NCI-H1417 (cell line): ENCODE measurements around the gene ALG6.
"Not testable (repeated sequence)": the region's sequence is repeated elsewhere in the genome, so short reads cannot be mapped to it uniquely, and the experiment has no call there.

Experiments
- DNase-seq, 3 experiments: peaks; one replicate each; lab custom pipeline; 2025; lab: John Stamatoyannopoulos, UW

The ALG6 gene

DNA sequence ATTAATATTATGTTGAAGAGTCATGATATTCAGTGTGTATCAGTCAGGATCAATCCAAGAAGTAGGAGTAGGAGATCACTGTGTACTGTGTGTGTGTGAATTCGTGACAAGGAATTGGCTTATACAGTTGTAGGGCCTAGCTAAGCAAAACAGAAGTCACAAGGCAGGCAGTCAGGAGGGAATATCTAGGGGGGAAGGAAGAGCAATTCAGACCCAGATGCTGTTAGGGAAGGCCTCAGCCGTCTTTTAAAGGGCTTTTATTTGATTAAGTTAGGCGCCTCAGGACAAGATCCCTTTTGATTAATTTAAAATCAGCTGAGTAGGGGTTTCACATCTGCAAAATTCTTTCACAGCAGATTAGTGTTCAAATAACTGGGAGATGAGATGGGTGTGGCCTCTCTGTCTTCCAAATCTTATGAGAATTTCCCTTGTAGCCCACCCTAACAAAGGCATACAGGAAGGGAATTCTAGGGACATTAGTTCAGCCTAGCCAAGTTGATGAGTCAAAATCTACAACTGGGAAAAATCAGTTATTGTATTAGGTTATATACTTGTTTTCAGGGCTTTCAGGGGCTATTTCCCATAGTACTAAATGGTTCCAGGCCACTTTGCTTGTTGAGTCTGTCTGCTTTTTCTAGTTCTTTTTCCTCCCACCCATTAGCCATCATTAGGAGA is 47.4 kb downstream of the ALG6 start:
- no peak for DNase-seq

DNA sequence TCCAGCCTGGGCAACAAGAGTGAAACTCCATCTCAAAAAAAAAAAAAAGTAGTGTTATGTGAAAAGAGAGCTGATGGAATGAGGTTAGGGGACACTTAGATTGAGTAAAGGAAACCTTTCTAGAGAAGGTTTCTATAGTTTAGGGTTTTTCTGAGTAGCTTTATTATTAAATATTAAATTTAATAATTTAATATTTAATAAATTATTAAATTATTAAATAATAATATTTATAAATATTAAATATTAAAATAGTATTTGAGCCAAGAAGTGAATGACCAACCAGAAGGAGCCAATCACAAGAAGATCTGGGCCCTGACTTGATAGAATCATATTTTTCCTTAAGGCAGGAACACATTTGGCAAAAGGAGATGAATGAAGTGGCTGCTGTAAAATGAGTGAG is 50.7 kb downstream of the ALG6 start:
- no peak for DNase-seq

DNA sequence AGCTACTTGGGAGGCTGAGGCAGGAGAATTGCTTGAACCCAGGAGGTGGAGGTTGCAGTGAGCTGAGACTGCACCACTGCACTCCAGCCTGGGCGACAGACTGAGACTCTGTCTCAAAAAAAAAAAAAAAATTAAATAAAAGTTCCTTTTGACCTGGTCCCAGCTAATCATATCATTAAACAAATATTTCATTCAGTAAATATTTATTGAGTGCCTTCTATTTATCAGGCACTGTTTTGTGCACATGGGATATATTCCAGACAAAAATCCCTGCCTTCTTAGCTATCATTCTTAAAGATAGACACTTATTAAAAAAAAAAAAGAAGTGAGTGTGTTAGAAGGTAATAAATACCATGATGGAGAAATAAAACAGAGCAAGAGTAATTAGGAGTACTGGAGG is 53.3 kb downstream of the ALG6 start:
- DNase-seq: not testable (repeated sequence)

DNA sequence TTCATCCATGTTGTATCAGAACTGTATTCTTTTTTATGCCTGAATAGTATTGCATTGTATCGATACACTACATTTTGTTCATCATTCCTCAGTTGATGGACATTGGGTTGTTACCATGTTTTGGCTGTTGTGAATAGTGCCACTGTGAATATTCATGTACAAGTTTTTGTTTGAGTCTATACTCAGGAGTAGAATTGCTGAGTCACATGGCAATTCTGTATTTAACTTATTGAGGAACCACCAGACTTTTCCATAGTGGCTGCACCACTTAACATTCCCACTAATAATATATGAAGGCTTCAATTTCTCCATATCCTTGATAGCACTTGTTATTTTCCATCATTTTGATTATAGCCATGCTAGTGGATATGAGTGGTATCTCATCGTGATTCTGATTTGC is 56.2 kb downstream of the ALG6 start:
- DNase-seq: no peak

DNA sequence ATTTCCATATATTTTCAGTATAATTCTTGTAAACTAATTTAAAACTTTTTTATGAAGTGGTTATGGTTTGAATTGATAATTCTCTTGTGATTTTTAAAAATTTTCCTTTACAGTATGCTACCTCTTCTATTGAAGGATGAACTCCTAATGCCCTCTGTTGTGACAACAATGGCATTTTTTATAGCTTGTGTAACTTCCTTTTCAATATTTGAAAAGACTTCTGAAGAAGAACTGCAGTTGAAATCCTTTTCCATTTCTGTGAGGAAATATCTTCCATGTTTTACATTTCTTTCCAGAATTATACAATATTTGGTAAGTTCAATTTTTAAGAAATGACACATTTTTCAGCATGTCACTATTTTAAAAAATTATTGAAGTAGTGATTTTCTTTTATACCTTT is 61.4 kb downstream of the ALG6 start:
- no peak for DNase-seq

DNA sequence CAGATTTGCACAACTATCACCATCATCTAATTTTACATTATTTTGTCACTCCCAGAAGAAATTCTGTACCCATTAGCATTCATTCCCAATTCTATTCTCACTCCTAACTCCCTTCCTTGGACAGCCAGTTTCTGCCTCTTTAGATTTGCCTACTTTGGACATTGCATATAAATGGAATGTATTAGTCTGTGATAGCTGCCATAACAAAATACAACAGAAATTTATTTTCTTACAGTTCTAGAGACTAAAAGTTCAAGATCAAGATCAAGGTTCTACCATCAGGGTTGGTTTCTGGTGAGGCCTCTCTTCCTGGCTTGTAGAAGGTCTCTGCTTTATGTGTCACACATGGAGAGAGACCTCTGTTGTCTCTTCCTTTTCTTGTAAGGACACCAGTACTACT is 61.9 kb downstream of the ALG6 start:
- DNase-seq: no peak

DNA sequence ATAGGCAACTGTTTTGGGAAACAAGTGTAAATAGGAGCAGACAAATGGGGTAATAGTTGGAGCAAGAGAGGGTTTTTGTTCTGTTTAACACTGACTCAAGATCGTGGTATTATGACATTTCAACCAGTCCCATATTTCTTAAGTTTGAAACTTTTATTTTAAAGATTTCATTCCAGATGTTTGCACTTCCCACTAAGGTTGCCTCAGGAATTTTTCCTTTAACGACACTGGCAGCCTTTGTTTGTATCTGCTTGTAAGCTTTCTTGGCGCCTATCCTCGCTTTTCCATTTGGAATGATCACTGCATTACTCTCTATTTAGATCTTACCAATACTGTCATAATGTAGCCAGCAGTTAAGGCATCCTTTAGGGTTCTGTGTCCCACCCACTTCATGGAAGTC is 67.7 kb downstream of the ALG6 start:
- DNase-seq: no peak

- DNase-seq: no peak
Measured at GRCh38 chr1:63442141-63442475, 74.7 kb downstream of the ALG6 start.

DNA sequence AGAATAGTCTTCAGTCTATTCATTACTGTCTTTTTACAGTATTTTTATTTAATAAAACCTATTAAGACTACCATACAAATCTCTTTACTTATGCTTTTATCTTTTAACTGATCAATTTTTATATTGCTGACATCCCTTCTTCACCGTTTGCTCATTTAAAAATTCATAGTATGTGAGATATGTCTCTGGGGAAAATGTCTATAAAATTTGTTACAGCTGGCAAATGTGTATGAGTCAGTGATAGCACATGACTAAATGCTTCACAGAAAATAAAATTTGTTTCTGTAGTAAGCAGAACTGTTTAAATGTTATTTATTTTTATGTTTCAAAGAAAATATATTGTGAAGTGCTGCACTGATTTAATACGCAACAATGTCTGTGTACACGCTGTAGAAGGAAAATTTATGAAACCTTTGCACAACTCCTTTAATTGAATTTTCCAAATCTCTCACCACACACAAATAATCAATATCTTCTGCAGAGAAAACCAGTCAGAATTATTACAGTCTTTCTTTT is 81.4 kb downstream of the ALG6 start:
- DNase-seq: no peak

- DNase-seq: no peak
Measured at GRCh38 chr1:63450416-63450815, 83.0 kb downstream of the ALG6 start.

- DNase-seq: no peak
Measured at GRCh38 chr1:63453232-63453631, 85.8 kb downstream of the ALG6 start.

- peak in 1 of 3 experiments; percentile 12 for DNase-seq
Measured at GRCh38 chr1:63454269-63454668, 86.8 kb downstream of the ALG6 start.

DNA sequence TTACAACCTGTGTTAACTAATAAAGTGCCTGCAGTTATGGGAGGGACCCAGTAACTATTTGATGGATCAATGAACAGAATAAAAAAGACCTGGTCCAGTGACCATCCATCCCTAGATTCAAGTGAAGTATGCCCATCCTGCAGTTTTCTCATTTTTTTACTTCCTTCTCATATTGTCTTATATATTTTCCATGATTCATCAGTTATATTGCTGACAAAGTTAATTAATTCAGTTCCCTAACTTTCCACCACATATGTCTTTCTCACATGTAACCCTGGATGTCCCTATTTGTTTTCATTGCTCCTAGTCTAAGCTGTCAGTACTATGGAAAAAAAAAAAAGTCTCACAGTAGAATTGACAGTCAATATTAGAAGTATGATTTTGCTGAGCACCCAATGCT is 91.3 kb downstream of the ALG6 start:
- no peak for DNase-seq

DNA sequence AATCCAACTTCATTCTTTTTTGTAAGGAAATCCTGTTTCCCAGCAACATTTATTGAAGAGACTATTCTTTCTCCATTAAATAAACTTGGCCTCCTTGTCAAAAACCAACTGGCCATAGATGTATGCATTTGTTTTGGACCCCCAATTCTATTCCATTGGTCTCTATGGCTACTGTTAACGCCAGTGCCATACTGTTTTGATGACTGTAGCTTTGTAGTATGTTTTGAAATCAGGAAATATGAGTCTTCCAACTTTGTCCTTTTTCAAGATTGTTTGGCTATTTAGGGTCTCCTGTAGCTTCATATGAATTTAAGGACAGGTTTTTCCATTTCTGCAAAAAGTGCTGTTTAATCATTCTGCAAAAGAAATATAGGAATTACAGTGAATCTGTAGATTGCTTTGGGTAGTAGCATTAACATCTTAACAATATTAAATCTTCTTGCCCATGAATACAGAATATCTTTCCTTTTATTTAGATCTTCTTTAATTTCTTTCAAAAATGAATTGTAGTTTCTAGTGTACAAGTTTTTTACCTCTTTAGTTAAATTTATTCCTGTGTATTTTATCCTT is 94.3 kb downstream of the ALG6 start:
- no peak for DNase-seq

DNA sequence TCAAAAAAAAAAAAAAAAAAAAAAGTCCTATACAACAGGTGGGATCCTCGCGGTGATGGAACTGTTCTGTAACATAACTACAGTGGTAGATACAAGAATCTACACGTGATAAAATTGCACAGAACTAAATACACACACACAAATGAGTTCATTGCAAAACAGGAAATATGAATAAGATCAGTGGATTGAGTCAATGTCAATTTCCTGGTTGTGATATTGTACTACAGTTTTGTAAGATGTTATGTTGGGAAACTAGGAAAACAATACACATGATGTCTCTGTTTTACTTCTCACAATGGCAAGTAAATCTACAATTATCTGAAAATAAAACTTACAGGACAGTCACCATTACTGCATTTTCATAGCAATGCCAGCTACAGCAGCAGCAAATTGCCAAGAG is 95.8 kb downstream of the ALG6 start:
- DNase-seq: no peak

- no peak for DNase-seq
Measured at GRCh38 chr1:63466181-63466580, 98.8 kb downstream of the ALG6 start.

DNA sequence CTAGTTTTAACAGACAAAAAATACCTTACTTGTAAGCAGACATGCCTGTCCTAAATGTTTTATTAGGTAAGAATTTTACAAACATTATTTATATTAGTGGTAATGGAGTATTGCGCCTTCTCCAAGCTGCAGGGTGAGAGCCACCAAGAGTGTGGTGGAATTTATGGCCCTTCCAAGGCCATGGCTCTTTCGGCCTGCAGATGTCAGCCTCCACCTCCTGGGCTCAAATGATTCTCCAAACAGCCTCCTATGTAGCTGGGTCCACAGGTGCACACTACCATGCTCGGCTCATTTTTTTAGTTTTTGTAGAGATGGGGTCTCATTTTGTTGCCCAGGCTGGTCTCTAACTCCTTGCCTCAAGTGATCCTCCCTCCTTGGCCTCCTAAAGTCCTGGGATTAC is 99.3 kb downstream of the ALG6 start:
- no peak for DNase-seq

DNA sequence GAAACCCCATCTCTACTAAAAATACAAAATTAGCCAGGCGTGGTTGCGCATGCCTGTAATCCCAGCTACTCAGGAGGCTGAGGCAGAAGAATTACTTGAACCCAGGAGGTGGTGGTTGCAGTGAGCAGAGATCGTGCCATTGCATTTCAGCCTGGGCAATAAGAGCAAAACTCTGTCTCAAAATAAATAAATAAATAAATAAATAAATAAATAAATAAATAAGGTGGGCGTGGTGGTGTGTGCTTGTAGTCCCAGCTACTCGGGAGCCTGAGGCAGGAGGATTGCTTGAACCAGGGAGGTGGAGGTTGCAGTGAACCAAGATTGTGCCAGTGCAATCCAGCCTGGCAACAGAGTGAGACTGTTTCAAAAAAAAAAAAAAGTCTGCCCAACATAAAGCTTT is 101.3 kb downstream of the ALG6 start:
- DNase-seq: not testable (repeated sequence)

DNA sequence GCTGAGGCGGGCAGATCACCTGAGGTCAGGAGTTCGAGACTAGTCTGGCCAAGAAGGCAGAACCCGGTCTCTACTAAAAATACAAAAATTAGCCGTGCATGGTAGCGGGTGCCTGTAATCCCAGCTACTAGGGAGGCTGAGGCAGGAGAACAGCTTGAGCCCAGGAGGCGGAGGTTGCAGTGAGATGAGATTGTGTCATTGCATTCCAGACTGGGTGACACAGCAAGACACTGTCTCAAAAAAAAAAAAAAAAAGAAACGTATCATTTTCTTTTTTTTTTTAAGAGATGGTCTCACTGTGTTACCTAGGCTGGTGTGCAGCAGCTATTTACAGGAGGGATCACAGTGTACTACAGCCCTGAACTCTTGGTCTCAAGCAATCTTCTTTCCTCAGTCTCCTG is 108.3 kb downstream of the ALG6 start:
- DNase-seq: no peak

- DNase-seq: no peak
Measured at GRCh38 chr1:63480057-63480456, 112.6 kb downstream of the ALG6 start.

DNA sequence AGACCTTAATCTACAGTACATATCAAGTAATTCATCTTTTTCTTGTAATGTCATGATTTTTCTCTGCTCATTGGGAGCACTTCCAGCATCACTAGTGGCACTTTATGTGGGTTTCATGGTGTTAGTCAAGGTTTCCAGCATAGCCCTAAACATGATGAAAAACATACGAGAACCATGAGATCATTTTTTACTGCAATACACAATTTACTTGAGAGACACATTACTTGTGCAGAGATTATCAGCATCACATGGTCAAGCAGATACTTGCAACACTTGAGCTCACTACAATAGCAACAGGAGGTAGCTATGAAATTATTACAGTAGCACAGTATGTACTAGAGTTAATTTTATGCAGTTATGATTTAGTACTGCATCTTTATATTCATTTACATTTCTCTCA is 119.2 kb downstream of the ALG6 start:
- no peak for DNase-seq

DNA sequence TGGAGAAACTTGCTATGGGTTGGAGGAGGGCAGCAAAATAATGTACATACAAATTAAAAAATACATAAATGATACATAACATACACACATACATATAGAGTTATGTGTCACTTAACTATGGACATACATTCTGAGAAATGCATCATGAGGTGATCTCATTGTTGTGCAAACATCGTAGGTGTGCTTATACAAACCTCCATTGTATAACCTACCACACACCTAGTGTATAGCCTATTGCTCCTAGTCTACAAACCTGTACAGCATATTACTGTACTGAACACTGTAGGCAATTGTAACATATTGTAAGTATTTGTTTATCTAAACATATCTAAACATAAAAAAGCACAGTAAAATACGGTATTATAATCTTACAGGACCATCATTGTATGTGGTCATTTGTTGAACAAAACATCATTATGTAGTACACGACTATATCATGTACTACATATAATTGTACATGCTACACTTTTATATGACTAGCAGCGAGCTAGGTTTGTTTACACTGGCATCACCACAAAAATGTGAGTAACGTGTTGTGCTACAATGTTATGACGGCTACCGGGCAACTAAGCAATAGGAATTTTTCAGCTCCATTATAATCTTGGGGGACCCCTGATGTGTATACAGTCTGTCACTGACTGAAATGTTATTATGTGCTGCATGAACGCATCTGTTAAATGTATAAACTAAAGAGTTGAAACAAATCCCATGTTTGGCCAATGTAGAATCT is 120.1 kb downstream of the ALG6 start:
- DNase-seq: peak in 2 of 3 experiments; percentile 2 to 22
